GM23248 (cell line): ENCODE data around the gene ADORA1. TPM values are rescaled to one million over a fixed set of nuclear protein-coding genes. Genes with fewer than 3 reads are reported as not detected.

ENCODE experiments used
- DNase-seq: peaks from one replicate; pipeline ENCODE4 v3.0.0-alpha.2; 2015
- H2AFZ ChIP-seq: fragments of 200-600 bp; sonication (generic); 2 replicates; pipeline ENCODE4 v1.6.1; 2016; ENCODE audit warnings: antibody characterized with exemption
- H3F3A ChIP-seq: fragments of 200-600 bp; sonication (generic); 2 replicates; pipeline ENCODE4 v1.6.1; 2016; ENCODE audit warnings: mild to moderate bottlenecking, antibody characterized with exemption, mixed run types; ENCODE audit not compliant: insufficient read depth
- H3K27ac ChIP-seq: fragments of 200-600 bp; sonication (generic); 2 replicates; pipeline ENCODE4 v1.5.1; 2016; ENCODE audit warnings: mild to moderate bottlenecking
- H3K27me3 ChIP-seq: fragments of 200-600 bp; sonication (generic); replicated peaks from 2 replicates; pipeline ENCODE4 v1.6.1; 2016; ENCODE audit warnings: mild to moderate bottlenecking; ENCODE audit not compliant: insufficient read depth
- H3K36me3 ChIP-seq: fragments of 200-600 bp; sonication (generic); 2 replicates; pipeline ENCODE4 v1.6.1; 2016; ENCODE audit warnings: low read depth, mild to moderate bottlenecking
- H3K4me1 ChIP-seq: fragments of 200-600 bp; sonication (generic); 2 replicates; pipeline ENCODE4 v1.6.1; 2016; ENCODE audit warnings: mild to moderate bottlenecking; ENCODE audit not compliant: insufficient read depth
- H3K4me2 ChIP-seq: fragments of 200-600 bp; sonication (generic); one replicate; pipeline ENCODE4 v1.6.1; 2016; ENCODE audit warnings: mild to moderate bottlenecking; ENCODE audit not compliant: unreplicated experiment
- H3K4me3 ChIP-seq: fragments of 200-600 bp; sonication (generic); 2 replicates; pipeline ENCODE4 v1.5.1; 2016; ENCODE audit warnings: mild to moderate bottlenecking
- H3K79me2 ChIP-seq: fragments of 200-600 bp; sonication (generic); 2 replicates; pipeline ENCODE4 v1.6.1; 2016; ENCODE audit warnings: mild to moderate bottlenecking; ENCODE audit not compliant: insufficient read depth
- H3K9ac ChIP-seq: fragments of 200-600 bp; sonication (generic); 2 replicates; pipeline ENCODE4 v1.6.1; 2016; ENCODE audit warnings: mild to moderate bottlenecking
- H3K9me2 ChIP-seq: fragments of 200-600 bp; sonication (generic); 2 replicates; pipeline ENCODE4 v1.6.1; 2016; ENCODE audit warnings: mixed run types, mild to moderate bottlenecking, moderate library complexity; ENCODE audit not compliant: insufficient read depth
- H3K9me3 ChIP-seq: fragments of 200-600 bp; sonication (generic); one replicate; pipeline ENCODE4 v1.6.1; 2017; ENCODE audit warnings: low read depth
- H4K20me1 ChIP-seq: fragments of 200-600 bp; sonication (generic); 2 replicates; pipeline ENCODE4 v1.6.0; 2016; ENCODE audit not compliant: insufficient read depth
- EZH2 ChIP-seq: fragments of 200-600 bp; sonication (generic); IDR thresholded peaks from 2 replicates; pipeline ENCODE4 v1.6.1; 2018; ENCODE audit warnings: antibody characterized with exemption, mild to moderate bottlenecking; ENCODE audit not compliant: insufficient read depth, poor library complexity, severe bottlenecking
- EZH2phosphoT487 ChIP-seq: fragments of 200-600 bp; sonication (generic); IDR thresholded peaks from 2 replicates; pipeline ENCODE4 v1.6.1; 2018; ENCODE audit warnings: antibody characterized with exemption, moderate library complexity, mild to moderate bottlenecking, low read depth; ENCODE audit not compliant: insufficient read depth
- WGBS, 2 experiments: methylation state at CpG; one replicate each; pipeline ENCODE4 v1.1.6; 2015 to 2017; ENCODE audit warnings: low lambda C conversion rate in 2 of 2, low coverage in 1 of 2; ENCODE audit errors: missing lambda C conversion rate in 2 of 2; 5-methylcytosine and 5-hydroxymethylcytosine counted together
- in situ Hi-C: fragments of 300-500 bp; cut with MboI; formaldehyde crosslinking; loops from 2 replicates; pipeline ENCODE4 v1.15.0; 2020
- polyA plus RNA-seq: library from polyadenylated mRNA; unstranded; fragments of >200 nt; fragmentation: Nextera tagmentation; extraction: Ambion mirVana; gene quantifications from 2 replicates; pipeline ENCODE4 v1.2.1, GENCODE V29; 2016
- total RNA-seq: library from RNA; depleted of rRNA; stranded (reverse); fragments of >200 nt; shearing (Covaris generic); gene quantifications from 2 replicates; pipeline ENCODE4 v1.2.3, GENCODE V29; 2014

The ADORA1 gene
- total and polyA plus RNA-seq, 2 experiments from 2014 or later = 2.2 to 5.8 TPM

DNA sequence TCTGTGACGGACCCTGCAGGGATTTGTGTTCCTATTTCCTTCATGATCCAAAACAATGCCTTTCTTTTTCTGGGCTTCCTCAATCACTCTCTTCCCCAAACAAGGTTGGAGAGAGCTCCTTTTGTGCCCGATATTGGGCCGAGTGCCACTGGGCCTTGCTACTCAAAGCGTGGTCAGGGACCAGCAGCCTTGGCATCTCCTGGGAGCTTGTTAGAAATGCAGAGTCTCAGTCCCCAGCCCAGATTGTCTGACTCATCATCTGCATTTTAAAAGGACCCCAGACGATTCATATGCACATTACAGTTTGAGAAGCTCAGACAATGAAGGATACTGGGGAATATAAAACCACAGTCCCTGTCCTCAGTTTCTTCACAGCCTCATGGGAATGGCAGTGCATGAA is 19.9 kb downstream of the ADORA1 start:
- Histone ChIP-seq H3K36me3 (no peaks in the 10 kb centered on the region), H3K79me2 (no peaks in the 10 kb centered on the region), H3K9ac (no peak overlapping the region), H3K4me1 (peaks cover 15% of the 10 kb centered on the region; the same call in 1 of the 2 replicates), H4K20me1 (no peaks in the 10 kb centered on the region), H3K27me3 (no peaks in the 10 kb centered on the region), H3K4me2 (no peak overlapping the region), H3K9me2 (no peaks in the 10 kb centered on the region), H3K4me3 (no peak overlapping the region), H3K27ac (no peak overlapping the region), H3F3A (peaks cover 3% of the 10 kb centered on the region; the same call in 1 of the 2 replicates), H3K9me3 (no peaks in the 10 kb centered on the region), H2AFZ (no peak overlapping the region)
- no peak for DNase-seq
- in situ Hi-C loops = no loop called here
- WGBS, 2 experiments = 75 to 76% methylated on average over 5 of the region's 5 CpGs
- no peak for TF ChIP-seq EZH2phosphoT487
- no peak for TF ChIP-seq EZH2

DNA sequence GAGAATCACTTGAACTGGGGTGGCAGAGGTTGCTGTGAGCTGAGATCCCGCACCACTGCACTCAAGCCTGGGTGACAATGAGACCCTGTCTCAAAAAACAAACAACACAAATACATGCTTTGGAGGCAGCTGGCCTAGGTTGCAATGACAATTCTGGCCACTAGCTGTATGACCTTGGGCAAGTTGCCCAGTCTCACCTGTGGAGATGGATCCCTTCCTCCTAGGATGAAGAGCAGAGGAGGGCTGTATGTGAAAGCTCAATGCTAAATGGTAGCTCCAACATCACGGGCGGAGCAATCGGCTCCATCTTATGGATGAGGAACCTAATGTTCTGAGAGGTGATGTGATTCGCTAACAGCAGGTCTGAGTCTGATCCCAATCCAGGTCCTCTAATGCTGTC is 20.6 kb downstream of the ADORA1 start:
- H3F3A ChIP-seq = peaks cover 8% of the 10 kb centered on the region
- peak; percentile 15 for DNase-seq
- H3K27ac ChIP-seq = no peak overlapping the region
- no peaks in the 10 kb centered on the region for H4K20me1 ChIP-seq
- H2AFZ ChIP-seq = no peak overlapping the region
- H3K79me2 ChIP-seq = no peaks in the 10 kb centered on the region
- in situ Hi-C loops = no loop called here
- H3K27me3 ChIP-seq = no peaks in the 10 kb centered on the region
- no peaks in the 10 kb centered on the region for H3K9me2 ChIP-seq
- peaks cover 22% of the 10 kb centered on the region for H3K4me1 ChIP-seq
- H3K4me2 ChIP-seq = no peak overlapping the region
- no peaks in the 10 kb centered on the region for H3K9me3 ChIP-seq
- no peaks in the 10 kb centered on the region for H3K36me3 ChIP-seq
- 91 to 99% methylated on average over 5 of the region's 5 CpGs for WGBS, 2 experiments
- no peak overlapping the region for H3K9ac ChIP-seq
- H3K4me3 ChIP-seq = no peak overlapping the region
- TF ChIP-seq EZH2 = no peak
- TF ChIP-seq EZH2phosphoT487 = no peak

DNA sequence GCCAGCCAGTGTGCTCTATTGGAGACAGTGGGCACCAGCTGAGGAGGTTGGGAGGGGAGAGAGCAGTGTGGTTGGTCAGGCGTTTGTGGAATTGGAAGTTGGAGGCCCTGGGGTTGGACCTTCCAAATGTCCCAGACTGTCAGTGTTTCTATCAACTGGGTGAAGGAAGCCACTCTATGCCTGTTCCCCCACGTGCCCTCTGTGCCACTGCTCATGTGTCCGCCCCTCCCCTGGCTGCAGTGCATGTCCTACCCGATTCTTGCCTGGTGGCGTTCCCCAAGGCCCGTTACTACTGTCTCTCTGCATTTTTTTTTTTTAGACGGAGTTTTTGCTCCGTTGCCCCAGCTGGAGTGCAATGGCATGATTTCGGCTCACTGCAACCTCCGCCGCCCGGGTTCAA is 21.1 kb downstream of the ADORA1 start:
- Histone ChIP-seq H3K4me1 (peaks cover 27% of the 10 kb centered on the region), H3K9me3 (no peaks in the 10 kb centered on the region), H3K36me3 (no peaks in the 10 kb centered on the region), H3K27me3 (no peaks in the 10 kb centered on the region), H3K9ac (no peak overlapping the region), H3K79me2 (no peaks in the 10 kb centered on the region), H3K9me2 (no peaks in the 10 kb centered on the region), H2AFZ (no peak overlapping the region), H3F3A (peaks cover 13% of the 10 kb centered on the region), H3K27ac (no peak overlapping the region), H3K4me3 (no peak overlapping the region), H3K4me2 (no peak overlapping the region), H4K20me1 (no peaks in the 10 kb centered on the region)
- in situ Hi-C loops = no loop called here
- 79 to 81% methylated on average over 11 to 12 of the region's 12 CpGs for WGBS, 2 experiments
- no peak for DNase-seq
- no peak for TF ChIP-seq EZH2
- no peak for TF ChIP-seq EZH2phosphoT487

DNA sequence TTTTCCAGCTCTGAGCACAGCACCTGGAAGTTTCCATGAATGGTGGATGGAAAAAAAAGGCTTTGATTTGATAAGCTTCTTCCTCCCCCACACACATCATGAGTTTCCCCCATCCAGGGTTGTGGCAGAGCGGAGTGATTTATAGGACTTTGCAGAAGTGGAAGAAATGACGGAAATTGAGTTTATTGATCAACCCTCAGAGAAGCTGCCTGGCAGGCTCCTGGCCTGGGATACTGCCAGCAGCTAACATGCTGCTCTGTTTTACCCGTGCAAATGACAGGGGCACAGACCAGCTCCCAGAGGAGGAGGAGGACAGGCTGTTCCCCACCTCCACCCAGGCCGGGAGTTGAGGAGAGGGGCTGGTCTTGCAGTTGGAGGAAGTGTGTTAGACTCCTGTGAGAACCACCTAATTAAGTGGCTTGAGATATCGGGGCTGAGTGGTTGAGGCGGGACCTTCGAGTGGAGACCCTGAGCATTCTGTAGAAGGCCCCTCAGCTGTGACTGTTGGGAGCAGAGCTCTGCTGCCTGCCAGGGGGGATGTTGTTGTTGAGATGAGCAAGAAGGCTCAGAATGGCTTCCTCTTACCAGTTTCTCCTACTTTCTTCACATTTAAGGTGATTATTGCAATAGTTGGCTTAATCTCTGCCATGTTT is 21.8 kb downstream of the ADORA1 start:
- no peak overlapping the region for H3K9ac ChIP-seq
- no peaks in the 10 kb centered on the region for H3K27me3 ChIP-seq
- no peak overlapping the region for H2AFZ ChIP-seq
- no peaks in the 10 kb centered on the region for H3K9me3 ChIP-seq
- peaks cover 34% of the 10 kb centered on the region for H3K4me1 ChIP-seq
- no peaks in the 10 kb centered on the region for H3K36me3 ChIP-seq
- TF ChIP-seq EZH2phosphoT487 (no peak), EZH2 (no peak)
- WGBS, 2 experiments = 70 to 71% methylated on average over 7 of the region's 7 CpGs
- H3F3A ChIP-seq = peaks cover 16% of the 10 kb centered on the region
- no peak for DNase-seq
- H3K9me2 ChIP-seq = no peaks in the 10 kb centered on the region
- no peaks in the 10 kb centered on the region for H3K79me2 ChIP-seq
- in situ Hi-C loops = no loop called here
- no peak overlapping the region for H3K4me2 ChIP-seq
- H3K27ac ChIP-seq = no peak overlapping the region
- H4K20me1 ChIP-seq = no peaks in the 10 kb centered on the region
- H3K4me3 ChIP-seq = no peak overlapping the region
